Measurements from ENCODE around the gene SKIC8.

GRCh38 chr15:78325092-78325843, 25.9 kb upstream of the SKIC8 start:
- no peak for TF ChIP-seq CTCF (IDR thresholded peaks at IDR 0.05; ENCODE audit: low read depth, low read length)
- no peak for TF ChIP-seq EZH2phosphoT487 (IDR thresholded peaks at IDR 0.05; ENCODE audit: low read depth)

Measured in OCI-LY3 (cell line).